Measurements from ENCODE around the gene IFRD1.

The IFRD1 gene

GRCh38 chr7:112520787-112521186, 70.5 kb downstream of the IFRD1 start:
- DNase-seq, result no peak

GRCh38 chr7:112521942-112522341, 71.7 kb downstream of the IFRD1 start:
- DNase-seq, result no peak

- DNase-seq, result no peak
Measured at GRCh38 chr7:112523871-112524270, 73.6 kb downstream of the IFRD1 start.
